Stimulated activated CD4-positive, alpha-beta T cell treated with anti-CD3 and anti-CD28 coated beads, TNF-alpha, amount 100 ng/mL, for 48 hours (primary cell): ENCODE measurements around the gene ECT2L.

Source experiments
- DNase-seq, 3 donors: peaks; one replicate each; pipeline ENCODE4 v3.0.0-alpha.2; 2020; ENCODE audit warnings: low read depth in 3 of 3

The ECT2L gene

GRCh38 chr6:138803861-138804260, 8.0 kb downstream of the ECT2L start:
- DNase-seq = no peak

- DNase-seq = no peak
Measured at GRCh38 chr6:138805016-138805765, 9.3 kb downstream of the ECT2L start.

DNA sequence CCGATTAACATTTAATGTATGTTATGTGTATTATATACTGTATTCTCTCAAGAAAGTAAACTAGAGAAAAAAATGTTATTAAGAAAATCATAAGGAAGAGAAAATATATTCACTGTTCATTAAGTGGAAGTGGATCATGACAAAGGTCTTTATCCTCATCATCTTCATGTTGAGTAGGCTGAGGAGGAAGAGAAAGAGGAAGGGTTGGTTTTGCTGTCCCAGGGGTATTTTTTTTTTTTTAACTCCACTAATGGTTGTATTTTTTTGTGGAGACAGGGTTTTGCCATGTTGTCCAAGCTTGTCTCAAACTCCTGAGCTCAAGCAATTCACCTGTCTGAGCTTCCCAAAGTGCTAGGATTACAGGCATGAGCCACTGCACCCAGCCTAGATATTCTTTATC, 11.0 kb downstream of the ECT2L start:
- no peak for DNase-seq

DNA sequence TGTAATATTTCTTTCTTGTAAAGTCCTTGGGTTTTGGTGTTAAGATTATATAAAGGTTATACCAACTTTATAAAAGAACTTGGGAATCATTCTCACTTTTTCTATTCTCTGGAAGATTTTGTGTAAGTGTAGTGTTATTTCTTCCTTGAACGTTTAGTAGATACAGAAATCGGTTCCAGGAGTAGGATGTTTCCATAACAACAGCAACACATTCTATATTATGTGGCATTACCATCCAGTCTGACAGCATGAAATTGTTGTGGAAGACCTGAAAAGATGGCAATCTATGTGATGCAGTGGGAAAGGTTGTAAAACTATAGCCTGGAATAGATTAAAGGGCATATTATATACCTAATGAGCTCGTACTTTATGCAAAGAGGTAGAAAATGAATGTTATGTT, 13.8 kb downstream of the ECT2L start:
- DNase-seq = no peak

DNA sequence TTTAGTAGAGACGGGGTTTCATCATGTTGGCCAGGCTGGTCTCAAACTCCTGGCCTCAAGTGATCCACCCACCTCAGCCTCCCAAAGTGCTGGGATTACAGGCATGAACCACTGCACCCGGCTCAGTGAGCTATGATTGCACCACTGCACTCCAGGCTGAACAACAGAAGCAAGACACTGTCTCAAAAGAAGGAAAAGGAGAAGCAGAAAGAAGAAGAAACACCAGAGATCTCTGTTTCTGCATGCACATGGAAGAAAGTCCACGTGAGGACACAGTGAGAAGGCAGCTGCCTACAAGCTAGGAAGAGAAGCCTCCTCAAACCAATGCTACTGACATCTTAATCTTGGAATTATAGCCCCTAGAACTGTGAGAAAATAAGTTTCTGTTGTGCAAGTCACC, 16.0 kb downstream of the ECT2L start:
- no peak for DNase-seq

DNA sequence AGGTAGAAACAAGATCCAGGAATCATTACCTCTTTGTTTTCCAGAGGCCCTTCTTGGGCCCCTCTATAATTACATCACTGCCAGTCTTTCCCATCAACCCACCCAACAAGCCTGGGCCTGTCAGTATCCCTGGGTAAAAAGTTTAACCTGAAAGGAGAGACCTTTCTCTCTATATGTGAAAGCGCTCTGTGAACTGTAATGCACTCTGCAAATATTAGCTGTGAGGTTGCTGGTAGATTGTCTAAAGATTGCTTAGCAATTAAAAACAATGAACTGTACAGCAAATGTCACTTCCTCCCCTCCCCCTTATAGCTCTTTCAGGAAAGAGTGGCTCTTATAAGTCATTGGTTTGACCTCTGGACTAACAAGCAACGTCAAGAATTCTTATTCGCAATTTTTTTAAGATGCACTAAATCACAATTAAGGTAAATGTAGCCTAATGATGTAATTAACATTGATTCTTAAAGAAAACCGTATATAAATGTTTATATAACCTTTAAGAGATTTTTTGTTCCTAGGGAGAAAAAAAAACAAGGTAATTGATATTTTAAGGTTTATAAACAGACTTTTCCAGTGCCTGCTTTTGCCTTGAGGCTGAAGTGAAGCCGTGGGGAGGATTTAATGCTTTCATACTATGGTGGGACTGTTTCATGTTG, 18.4 kb downstream of the ECT2L start:
- DNase-seq = no peak

- DNase-seq = no peak
Measured at GRCh38 chr6:138815221-138815620, 19.3 kb downstream of the ECT2L start.

DNA sequence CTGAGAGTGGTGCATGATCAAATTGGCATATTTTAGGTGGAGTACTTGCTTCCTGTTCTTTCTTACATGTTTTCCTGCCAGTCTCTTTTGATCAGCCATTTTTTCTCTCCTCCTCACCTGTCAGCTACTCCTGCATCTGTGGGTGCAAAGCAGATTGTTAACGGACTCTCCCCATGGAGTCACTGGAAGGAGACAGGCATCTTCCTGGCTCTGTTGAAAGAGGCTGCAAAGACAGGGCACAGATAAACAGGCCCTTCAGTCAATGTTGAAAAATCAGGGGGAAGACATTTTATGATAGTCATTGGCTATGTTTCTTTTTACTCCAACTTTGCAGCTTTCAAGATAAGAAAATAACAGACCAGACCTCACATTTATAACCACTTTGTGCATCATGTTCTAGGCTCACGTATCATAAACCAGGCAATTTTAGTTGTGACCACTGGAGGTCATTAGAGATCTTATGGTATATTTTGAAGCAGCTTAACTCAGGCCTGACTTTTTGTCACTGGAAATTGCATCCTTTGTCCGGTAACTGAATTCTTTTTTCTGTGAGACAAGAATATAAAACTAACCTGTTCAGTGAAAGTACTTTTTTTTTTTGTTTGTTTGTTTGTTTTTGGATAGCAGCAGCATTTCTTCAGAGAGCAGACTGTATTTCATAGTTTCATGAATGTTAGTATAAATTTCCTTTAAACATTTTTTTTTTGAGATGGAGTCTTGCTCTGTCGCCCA, 20.1 kb downstream of the ECT2L start:
- no peak for DNase-seq

DNA sequence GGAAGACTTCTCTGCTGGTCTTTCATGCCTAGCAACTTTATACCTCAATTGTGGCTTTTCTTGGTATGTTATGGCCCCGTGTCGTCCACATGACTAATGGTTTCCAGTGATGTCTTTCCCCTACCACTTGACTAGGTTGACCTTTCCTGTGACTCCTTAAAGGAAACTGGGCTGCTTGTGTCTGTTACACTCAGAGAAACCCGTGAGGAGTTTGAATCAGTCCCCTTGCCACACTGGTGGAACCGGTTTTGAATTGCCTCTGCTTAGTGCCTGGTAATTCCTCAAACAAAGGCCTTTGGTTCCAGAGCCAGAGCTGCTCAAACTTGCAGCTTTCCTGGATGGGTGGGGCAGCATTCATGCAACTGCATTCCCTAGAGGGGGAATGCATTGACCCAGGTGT, 21.9 kb downstream of the ECT2L start:
- peak in 1 of 3 donors; percentile 18 for DNase-seq

- DNase-seq = no peak
Measured at GRCh38 chr6:138818496-138819194, 22.8 kb downstream of the ECT2L start.

DNA sequence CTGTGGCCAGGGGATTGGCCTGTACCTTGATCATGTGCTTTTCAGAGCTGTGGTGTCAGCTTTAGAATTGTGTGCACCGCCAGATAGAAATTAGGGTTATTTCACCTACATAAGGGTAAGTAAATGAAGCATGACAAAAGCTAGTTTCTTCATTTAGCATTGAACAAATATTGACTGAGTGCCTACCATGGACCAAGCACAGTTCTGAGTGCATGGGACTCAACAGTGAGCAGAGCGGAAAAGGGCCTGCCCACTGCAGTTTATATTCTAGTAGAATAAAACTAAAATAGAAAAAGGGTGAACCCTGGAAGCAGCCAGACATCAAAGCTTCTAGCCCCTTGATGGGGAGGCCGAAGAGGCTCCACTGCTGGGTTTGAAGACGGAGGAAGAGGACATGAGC, 25.6 kb downstream of the ECT2L start:
- no peak for DNase-seq

- DNase-seq = no peak
Measured at GRCh38 chr6:138824482-138825144, 28.7 kb downstream of the ECT2L start.

DNA sequence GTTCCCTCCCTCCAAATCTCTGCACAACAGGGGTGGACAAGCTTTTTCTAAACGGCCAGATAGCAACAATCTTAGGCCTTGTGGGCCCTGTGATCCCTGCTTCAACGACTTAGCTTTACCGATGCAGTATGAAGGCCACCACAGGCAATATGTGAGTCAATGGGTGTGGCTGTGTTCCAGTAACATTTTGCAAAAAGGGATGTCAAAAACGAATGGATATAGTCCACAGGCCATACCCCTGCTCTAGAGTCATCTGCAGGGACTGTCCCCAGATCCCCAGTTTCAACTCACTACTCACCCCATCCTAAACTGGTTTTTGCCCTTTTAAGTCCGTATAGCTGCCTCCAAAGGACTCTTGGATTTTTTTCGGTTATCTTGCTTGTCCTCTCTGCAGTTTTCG, 34.4 kb downstream of the ECT2L start:
- no peak for DNase-seq

- DNase-seq = no peak
Measured at GRCh38 chr6:138832182-138832581, 36.3 kb downstream of the ECT2L start.

DNA sequence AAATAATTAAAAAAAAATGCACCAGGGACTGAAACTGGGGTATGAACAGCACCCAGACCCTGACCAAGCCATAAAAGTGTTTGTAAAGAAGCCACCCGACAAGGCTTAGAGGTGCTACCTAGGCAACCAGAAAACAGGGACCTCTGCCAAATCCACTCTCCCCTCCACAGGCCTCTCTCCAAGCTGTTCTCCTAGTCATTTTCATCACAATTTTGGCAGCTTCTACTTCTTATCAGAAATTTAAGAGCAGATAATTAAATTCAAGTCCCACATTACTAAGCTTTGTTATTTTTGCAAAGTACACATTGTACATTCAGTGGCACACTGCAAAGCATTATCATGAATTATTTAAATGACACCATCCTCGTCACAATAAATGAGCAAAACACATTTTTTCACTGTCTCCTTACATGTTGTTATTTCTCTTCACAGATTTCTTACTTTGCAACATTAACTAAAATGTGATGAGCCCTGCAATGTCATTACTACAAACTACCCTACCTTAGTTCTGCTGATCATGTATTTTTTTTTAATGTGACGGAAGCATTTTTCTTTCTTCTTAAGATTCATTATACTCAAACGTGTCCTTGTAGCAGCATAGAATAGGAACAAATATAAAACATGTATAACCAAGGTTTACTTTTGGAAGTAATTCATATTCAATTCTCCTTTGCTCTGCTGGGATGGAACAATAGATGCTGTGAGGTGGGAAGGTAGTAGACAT, 38.1 kb downstream of the ECT2L start:
- DNase-seq = no peak

- DNase-seq = no peak
Measured at GRCh38 chr6:138837246-138837645, 41.4 kb downstream of the ECT2L start.

DNA sequence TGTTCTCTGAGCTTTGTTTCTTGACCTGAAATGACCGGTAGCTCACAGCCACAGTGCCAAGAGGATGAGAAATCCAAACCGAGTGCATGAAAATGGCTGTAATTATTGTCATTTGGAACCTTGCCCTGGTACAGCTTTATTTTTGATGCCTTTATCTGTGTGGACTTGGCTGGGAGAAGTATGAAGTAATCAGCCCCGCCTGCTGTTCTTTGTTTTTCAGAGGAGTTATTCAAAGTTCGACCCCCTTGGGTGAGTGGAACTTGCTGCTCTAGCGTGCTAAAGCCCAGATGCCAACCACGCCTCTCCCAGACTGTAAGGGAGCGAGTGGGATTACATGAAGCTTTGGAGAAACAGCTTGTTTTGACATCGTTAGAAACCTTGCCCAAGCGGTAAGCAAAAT, 48.3 kb downstream of the ECT2L start:
- no peak for DNase-seq

DNA sequence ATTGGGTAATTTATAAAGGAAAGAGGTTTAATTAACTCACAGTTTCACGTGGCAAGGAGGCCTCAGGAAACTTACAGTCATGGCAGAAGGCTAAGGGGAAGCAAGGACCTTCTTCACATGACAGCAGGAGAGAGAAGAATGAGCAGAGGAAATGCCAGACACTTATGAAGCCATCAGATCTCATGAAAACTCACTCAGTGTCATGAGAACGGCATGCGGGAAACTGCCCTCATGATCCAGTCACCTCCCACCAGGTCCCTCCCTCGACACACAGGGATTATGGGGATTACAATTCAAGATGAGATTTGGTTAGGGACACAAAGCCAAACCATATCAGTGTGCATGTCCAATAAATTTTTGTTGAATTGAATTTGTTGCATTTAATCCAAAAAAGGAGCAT, 52.0 kb downstream of the ECT2L start:
- DNase-seq = no peak

DNA sequence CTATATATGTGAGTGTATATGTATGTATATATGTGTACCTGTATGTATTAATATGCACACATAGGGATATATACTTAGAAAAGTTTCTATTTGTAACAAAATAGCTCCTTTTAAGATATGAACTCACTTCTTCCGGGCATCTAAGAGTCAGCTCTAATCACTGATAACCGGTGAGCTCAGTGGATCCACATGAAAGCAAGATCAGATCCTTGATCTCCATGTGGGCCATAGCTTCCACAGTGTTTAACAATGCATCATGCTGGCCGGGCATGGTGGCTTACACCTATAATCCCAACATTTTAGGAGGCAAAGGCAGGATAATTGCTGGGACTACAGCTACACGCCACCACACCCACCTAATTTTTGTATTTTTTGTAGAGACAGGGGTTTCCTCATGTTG, 52.6 kb downstream of the ECT2L start:
- no peak for DNase-seq

DNA sequence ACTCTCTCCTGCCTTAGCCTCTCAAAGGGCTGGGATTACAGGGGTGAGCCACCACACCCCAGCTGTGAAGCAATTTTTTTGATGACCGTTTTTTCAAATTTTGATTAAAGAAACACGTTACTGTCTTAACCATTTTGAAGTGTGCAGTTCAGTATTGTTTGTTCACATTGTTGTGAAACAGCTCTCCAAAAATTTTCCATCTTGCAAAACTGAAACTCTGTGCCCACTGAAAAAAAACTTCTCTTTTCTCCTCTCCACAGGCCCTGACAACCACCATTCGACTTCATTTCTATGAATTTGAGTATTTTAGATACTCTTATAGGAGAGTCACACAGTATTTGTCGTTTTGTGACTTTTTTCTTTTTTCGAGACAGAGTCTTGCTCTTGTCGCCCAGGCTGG, 53.9 kb downstream of the ECT2L start:
- DNase-seq = no peak

DNA sequence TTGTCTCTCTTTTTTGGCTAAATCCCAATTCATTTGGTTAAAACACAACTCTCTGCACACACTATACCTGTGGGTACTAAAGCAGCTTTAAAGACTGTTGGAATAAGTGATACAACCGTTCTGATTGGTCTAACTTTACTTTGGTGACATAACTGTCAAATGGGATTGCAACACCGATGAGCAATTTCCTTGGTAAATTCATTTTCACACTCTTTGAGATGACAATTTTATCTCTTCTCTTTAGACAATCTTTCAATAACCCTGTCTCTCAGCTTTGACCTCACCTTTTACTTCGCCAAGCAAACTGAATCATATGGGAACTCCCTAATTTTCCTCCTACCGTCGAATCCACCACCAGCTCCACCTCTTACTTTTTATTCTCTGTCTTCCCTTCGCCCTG, 60.8 kb downstream of the ECT2L start:
- DNase-seq = no peak
